ENCODE measurements around the gene TBL1X. TPM values are rescaled to one million over a fixed set of nuclear protein-coding genes. Genes with fewer than 3 reads are reported as not detected.

TBL1X gene
- total and polyA plus RNA-seq, 2 donors (not counting 1 experiment from before 2014, with no cell fraction given) = 8.8 to 65.1 TPM

DNA sequence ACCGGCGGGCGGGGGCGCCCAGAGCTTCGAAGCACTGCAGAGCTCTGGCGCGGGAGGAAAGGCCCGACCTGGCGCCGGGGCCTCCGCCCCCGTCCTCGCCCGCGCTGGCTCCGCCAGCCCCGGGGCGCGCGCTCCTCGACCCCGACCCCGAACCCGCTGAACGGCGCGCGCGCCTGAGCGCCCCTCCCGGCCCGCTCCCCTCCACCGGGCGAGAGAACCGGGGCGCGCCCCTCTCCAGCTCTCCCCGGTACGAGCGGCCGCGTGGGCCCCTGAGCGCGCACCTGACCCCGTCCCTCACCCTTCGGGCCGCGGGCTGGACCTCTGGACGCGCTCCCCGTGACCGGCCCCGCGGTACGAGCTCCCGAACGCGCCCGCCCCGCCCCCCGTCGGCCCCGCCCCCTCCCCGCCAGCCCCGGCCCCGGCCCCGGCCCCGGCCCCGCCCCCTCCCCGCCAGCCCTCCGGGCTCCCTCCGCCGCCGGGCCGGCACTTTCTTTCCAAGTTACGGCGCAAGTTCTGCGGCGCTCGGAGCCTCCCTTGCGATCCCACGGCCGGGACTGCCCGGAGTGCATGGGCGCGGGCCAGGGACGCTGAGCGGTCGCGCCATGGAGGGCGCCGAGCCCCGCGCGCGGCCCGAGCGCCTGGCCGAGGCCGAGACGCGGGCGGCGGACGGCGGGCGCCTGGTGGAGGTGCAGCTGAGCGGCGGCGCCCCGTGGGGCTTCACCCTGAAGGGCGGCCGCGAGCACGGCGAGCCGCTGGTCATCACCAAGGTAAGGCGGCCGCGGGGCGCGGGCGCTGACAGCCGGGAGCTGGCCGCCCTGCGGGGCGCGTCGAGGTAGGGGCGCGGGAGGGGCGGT, 321.3 kb downstream of the TBL1X start, which contains the start of gene SHROOM2:
Gene SHROOM2 (plus strand): TSS at position 486 of the 854 bp plus-strand sequence. CDS start 117 bp downstream, at position 603.
- Histone ChIP-seq H3K4me3 (ENCODE audit: control extremely low read depth in 1 of 5, extremely low read depth in 1 of 5, insufficient read depth in 1 of 5, low read depth in 2 of 5, low read length in 4 of 5) (no peak within 1 kb of the TSS), H3K9me3 (ENCODE audit: control extremely low read depth in 1 of 3, control insufficient read depth in 2 of 3, insufficient read depth in 1 of 3, low read length in 2 of 3) (peaks cover 0 to 3% (median 0%) of the 10 kb centered on the region in 3 donors), H3K36me3 (replicated peaks in 1 of 2; ENCODE audit: control extremely low read depth in 1 of 2, control insufficient read depth in 1 of 2, extremely low read depth in 1 of 2, insufficient read depth in 2 of 2, low read length in 1 of 2) (no peaks in the 10 kb centered on the region), H3K9ac (ENCODE audit: low read length) (no peak within 1 kb of the TSS), H3K4me1 (ENCODE audit: control insufficient read depth in 2 of 2, insufficient read depth in 2 of 2, low read length in 2 of 2) (peaks cover 0 to 3% of the 10 kb centered on the region in 2 donors), H3K27ac (ENCODE audit: low read length in 2 of 2) (no peak within 1 kb of the TSS), H2AFZ (ENCODE audit: insufficient read depth, low read depth, low read length, poor library complexity, severe bottlenecking) (no peak within 1 kb of the TSS), H3K79me2 (ENCODE audit: control insufficient read depth, insufficient read depth, low read length) (no peaks in the 10 kb centered on the region), H4K20me1 (ENCODE audit: control insufficient read depth, insufficient read depth, low read length, poor library complexity, severe bottlenecking) (no peaks in the 10 kb centered on the region), H3K27me3 (replicated peaks in 1 of 4; ENCODE audit: control extremely low read depth in 1 of 4, control insufficient read depth in 3 of 4, insufficient read depth in 4 of 4, low read length in 3 of 4) (peaks cover 0 to 14% (median 2%) of the 10 kb centered on the region in 4 experiments), H3K4me2 (replicated peaks; ENCODE audit: low read depth, low read length, poor library complexity, severe bottlenecking) (peak within 1 kb of the TSS; percentile 46)
- Mint-ChIP-seq H3K9me3 (ENCODE audit: insufficient read depth) (no peaks in the 10 kb centered on the region), H3K4me3 (peak within 1 kb of the TSS; percentile 75), H3K27me3 (peaks cover 20% of the 10 kb centered on the region), H3K27ac (no peak within 1 kb of the TSS), H3K4me1 (no peaks in the 10 kb centered on the region)
- ChIA-PET POLR2A (no interaction called here), CTCF (no interaction called here)
- intact Hi-C loops (cut with micrococcal nuclease) = no loop called here
- TF ChIP-seq EZH2 (IDR thresholded peaks at IDR 0.05; ENCODE audit: borderline replicate concordance, insufficient read depth, low read depth, low read length, poor library complexity, severe bottlenecking) = no peak
- TF ChIP-seq, protein P1, sequence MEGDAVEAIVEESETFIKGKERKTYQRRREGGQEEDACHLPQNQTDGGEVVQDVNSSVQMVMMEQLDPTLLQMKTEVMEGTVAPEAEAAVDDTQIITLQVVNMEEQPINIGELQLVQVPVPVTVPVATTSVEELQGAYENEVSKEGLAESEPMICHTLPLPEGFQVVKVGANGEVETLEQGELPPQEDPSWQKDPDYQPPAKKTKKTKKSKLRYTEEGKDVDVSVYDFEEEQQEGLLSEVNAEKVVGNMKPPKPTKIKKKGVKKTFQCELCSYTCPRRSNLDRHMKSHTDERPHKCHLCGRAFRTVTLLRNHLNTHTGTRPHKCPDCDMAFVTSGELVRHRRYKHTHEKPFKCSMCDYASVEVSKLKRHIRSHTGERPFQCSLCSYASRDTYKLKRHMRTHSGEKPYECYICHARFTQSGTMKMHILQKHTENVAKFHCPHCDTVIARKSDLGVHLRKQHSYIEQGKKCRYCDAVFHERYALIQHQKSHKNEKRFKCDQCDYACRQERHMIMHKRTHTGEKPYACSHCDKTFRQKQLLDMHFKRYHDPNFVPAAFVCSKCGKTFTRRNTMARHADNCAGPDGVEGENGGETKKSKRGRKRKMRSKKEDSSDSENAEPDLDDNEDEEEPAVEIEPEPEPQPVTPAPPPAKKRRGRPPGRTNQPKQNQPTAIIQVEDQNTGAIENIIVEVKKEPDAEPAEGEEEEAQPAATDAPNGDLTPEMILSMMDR (IDR thresholded peaks at IDR 0.05) = no peak
- DNase-seq (no peak), ATAC-seq (ENCODE audit: low read depth) (no peak)
- whole genome bisulfite sequencing (ENCODE audit: insufficient coverage) = 1% methylated on average over 85 of the region's 132 CpGs

All from B cell (primary cell).